G401 (cell line): ENCODE results near the gene COL11A2. TPM values are rescaled to one million over a fixed set of nuclear protein-coding genes. Genes with fewer than 3 reads are reported as not detected.

Experiments used
- DNase-seq: peaks from one replicate; pipeline ENCODE4 v3.0.0-alpha.2; 2015; ENCODE audit warnings: low spot score
- in situ Hi-C: cut with HindIII; loops from 2 replicates; pipeline ENCODE4 v1.10.0; 2016; ENCODE audit warnings: low sequenced_read_pairs, mixed read lengths
- total RNA-seq: library from RNA; depleted of rRNA; stranded (reverse); fragments of >200 nt; shearing (Covaris generic); gene quantifications from 2 replicates; pipeline ENCODE4 v1.2.3, GENCODE V29; 2014

COL11A2 gene
- total RNA-seq, 1 experiment from 2014 or later: 10.4 TPM

GRCh38 chr6:33207552-33208090 is 15.4 kb upstream of the COL11A2 start:
- in situ Hi-C loops: no loop called here
- peak; percentile 29 for DNase-seq

GRCh38 chr6:33206864-33207551 is 14.7 kb upstream of the COL11A2 start:
- DNase-seq: no peak
- in situ Hi-C loops: no loop called here

- DNase-seq: no peak
- in situ Hi-C loops: no loop called here
Observed at GRCh38 chr6:33206027-33206863, 14.0 kb upstream of the COL11A2 start.

GRCh38 chr6:33205191-33206026 is 13.1 kb upstream of the COL11A2 start:
- in situ Hi-C loops: no loop called here

GRCh38 chr6:33204415-33205190 is 12.3 kb upstream of the COL11A2 start, which contains the start of gene HSD17B8:
Gene HSD17B8 (plus strand): TSS chr6:33204655. CDS start chr6:33204669, 14 bp downstream.
- peak; percentile 93 for DNase-seq
- in situ Hi-C loops: no loop called here

More at GRCh38 chr6:33205191-33206026, 13.1 kb upstream of the COL11A2 start:
- DNase-seq: no peak

- DNase-seq: no peak
- in situ Hi-C loops: no loop called here
Observed at GRCh38 chr6:33204165-33204414, 11.8 kb upstream of the COL11A2 start.

- no peak for DNase-seq
- in situ Hi-C loops: no loop called here
Observed at GRCh38 chr6:33203443-33204164, 11.3 kb upstream of the COL11A2 start.

GRCh38 chr6:33202799-33203198 is 10.5 kb upstream of the COL11A2 start:
- DNase-seq: no peak
- in situ Hi-C loops: no loop called here

GRCh38 chr6:33201935-33202334 is 9.7 kb upstream of the COL11A2 start:
- DNase-seq: no peak
- in situ Hi-C loops: no loop called here

- DNase-seq: no peak
- in situ Hi-C loops: no loop called here
Observed at GRCh38 chr6:33201147-33201545, 8.9 kb upstream of the COL11A2 start.

GRCh38 chr6:33200219-33201146 is 8.2 kb upstream of the COL11A2 start, which contains the start of the genes RXRB and SLC39A7:
Gene RXRB (minus strand): TSS chr6:33200665. CDS start chr6:33200476, 189 bp downstream.
Gene SLC39A7 (plus strand): TSS chr6:33200867. CDS start chr6:33201246, 379 bp downstream.
- DNase-seq: peak; percentile 99
- in situ Hi-C loops: no loop called here

- no peak for DNase-seq
Observed at GRCh38 chr6:33199687-33200218, 7.5 kb upstream of the COL11A2 start.

GRCh38 chr6:33198853-33199436 is 6.7 kb upstream of the COL11A2 start:
- in situ Hi-C loops: no loop called here
- no peak for DNase-seq

More at GRCh38 chr6:33199687-33200218, 7.5 kb upstream of the COL11A2 start:
- in situ Hi-C loops: no loop called here

GRCh38 chr6:33198159-33198852 is 6.0 kb upstream of the COL11A2 start:
- no peak for DNase-seq
- in situ Hi-C loops: no loop called here

- DNase-seq: peak; percentile 74
- in situ Hi-C loops: no loop called here
Observed at GRCh38 chr6:33197431-33198048, 5.3 kb upstream of the COL11A2 start.
